Muscle layer of duodenum (tissue), 2 donors: Measurements from ENCODE around the gene KRT222.

Experiments used
- H3K27ac ChIP-seq: one replicate; pipeline ENCODE4 v1.7.0; 2013; ENCODE audit warnings: mild to moderate bottlenecking, low read length
- H3K27me3 ChIP-seq: one replicate; pipeline ENCODE4 v1.7.0; 2013; ENCODE audit warnings: low read depth, mild to moderate bottlenecking, control low read depth, low read length
- H3K36me3 ChIP-seq, 2 donors: one replicate each; pipeline ENCODE4 v1.7.0; 2013; ENCODE audit warnings: low read length in 2 of 2, control low read depth in 1 of 2, mild to moderate bottlenecking in 1 of 2; ENCODE audit not compliant: insufficient read depth in 2 of 2, control insufficient read depth in 1 of 2
- H3K4me1 ChIP-seq, 2 donors: one replicate each; pipeline ENCODE4 v1.7.0; 2013; ENCODE audit warnings: low read length in 2 of 2, mild to moderate bottlenecking in 2 of 2, control low read depth in 1 of 2, moderate library complexity in 1 of 2; ENCODE audit not compliant: insufficient read depth in 2 of 2, control insufficient read depth in 1 of 2
- H3K4me3 ChIP-seq, 2 donors: one replicate each; pipeline ENCODE4 v1.7.0; 2013; ENCODE audit warnings: low read length in 2 of 2, low read depth in 1 of 2, mild to moderate bottlenecking in 1 of 2
- H3K9me3 ChIP-seq, 2 donors: one replicate each; pipeline ENCODE4 v1.7.0; 2013; ENCODE audit warnings: low read length in 2 of 2, control low read depth in 1 of 2, mild to moderate bottlenecking in 1 of 2; ENCODE audit not compliant: control insufficient read depth in 1 of 2
- donor health status: healthy.

KRT222 gene

GRCh38 chr17:40625311-40625710 is 39.7 kb downstream of the KRT222 start:
- Histone ChIP-seq H3K4me3 (no peak overlapping the region), H3K36me3 (peaks cover 19 to 24% of the 10 kb centered on the region in 2 donors), H3K4me1 (peaks cover 0 to under 1% of the 10 kb centered on the region in 2 donors), H3K27ac (no peak overlapping the region), H3K9me3 (no peaks in the 10 kb centered on the region), H3K27me3 (no peaks in the 10 kb centered on the region)

- Histone ChIP-seq H3K4me1 (peaks cover 0 to 5% of the 10 kb centered on the region in 2 donors), H3K36me3 (peaks cover 5 to 8% of the 10 kb centered on the region in 2 donors), H3K27ac (no peak overlapping the region), H3K4me3 (no peak overlapping the region), H3K27me3 (no peaks in the 10 kb centered on the region), H3K9me3 (no peaks in the 10 kb centered on the region)
Observed at GRCh38 chr17:40623419-40624210, 41.4 kb downstream of the KRT222 start.

DNA sequence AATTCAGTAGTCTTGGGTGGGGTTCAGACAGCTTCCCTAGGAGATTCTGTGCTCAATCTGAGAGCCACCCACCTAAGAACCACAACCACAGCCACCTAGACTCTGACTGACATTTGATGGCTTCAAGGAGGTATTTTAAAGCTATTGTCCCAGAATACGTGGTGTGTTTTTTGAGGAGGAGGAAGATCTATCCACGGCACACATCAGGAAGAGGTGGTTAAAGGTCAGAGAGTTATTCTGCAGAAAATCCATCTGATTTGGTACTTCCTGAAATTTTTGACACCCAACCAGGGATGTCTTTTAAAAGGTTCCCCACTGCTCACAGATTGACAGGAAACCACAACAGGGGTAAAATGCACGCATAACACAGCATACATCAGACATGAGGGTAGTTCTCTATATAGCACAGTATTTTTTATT is 42.5 kb downstream of the KRT222 start:
- Histone ChIP-seq H3K36me3 (peaks cover 0 to 5% of the 10 kb centered on the region in 2 donors), H3K27ac (no peak overlapping the region), H3K9me3 (no peaks in the 10 kb centered on the region), H3K4me3 (no peak overlapping the region), H3K27me3 (no peaks in the 10 kb centered on the region), H3K4me1 (peaks cover 0 to 5% of the 10 kb centered on the region in 2 donors)

DNA sequence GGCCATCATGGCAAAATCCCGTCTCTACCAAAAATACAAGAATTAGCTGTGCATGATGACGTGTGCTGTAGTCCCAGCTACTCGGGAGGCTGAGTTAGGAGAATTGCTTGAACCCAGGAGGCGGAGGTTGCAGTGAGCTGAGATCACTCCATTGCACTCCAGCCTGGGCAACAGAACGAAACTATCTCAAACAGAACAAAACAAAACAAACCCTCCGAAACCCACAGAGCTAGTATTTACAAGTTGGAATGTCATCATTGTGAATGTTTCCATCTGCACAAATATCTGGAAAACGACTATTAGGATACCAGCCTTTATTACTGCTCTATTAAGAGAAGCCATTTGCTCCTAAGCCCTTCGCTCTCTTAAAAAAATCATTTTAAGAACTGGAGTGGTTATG is 43.4 kb downstream of the KRT222 start:
- H3K36me3 ChIP-seq: no peaks in the 10 kb centered on the region
- H3K27me3 ChIP-seq: no peaks in the 10 kb centered on the region
- no peaks in the 10 kb centered on the region for H3K9me3 ChIP-seq
- H3K4me1 ChIP-seq: peaks cover 0 to 5% of the 10 kb centered on the region in 2 donors
- H3K27ac ChIP-seq: no peak overlapping the region
- no peak overlapping the region for H3K4me3 ChIP-seq

DNA sequence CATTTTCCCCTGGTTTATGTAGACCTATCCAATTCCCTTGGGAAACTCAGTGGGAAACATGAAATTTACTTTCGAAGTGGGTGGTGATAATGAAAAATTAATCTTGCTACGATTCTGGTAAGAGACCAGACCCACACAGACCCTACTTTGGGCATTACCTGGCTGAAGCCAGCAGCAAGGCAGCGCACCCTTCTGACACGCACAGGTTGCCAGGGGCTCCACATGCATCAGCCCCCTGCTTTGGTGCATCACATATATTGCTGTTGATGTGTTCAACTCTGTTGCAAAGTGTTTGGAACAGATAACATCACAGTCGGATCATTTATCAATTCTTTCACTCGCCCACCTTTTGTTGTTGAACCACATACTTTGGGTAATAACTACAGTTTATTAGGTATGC is 44.0 kb downstream of the KRT222 start:
- peak overlapping the region; percentile 3 for H3K27ac ChIP-seq
- no peaks in the 10 kb centered on the region for H3K36me3 ChIP-seq
- no peak overlapping the region for H3K4me3 ChIP-seq
- H3K9me3 ChIP-seq: no peaks in the 10 kb centered on the region
- no peaks in the 10 kb centered on the region for H3K27me3 ChIP-seq
- peaks cover 0 to 5% of the 10 kb centered on the region in 2 donors for H3K4me1 ChIP-seq

DNA sequence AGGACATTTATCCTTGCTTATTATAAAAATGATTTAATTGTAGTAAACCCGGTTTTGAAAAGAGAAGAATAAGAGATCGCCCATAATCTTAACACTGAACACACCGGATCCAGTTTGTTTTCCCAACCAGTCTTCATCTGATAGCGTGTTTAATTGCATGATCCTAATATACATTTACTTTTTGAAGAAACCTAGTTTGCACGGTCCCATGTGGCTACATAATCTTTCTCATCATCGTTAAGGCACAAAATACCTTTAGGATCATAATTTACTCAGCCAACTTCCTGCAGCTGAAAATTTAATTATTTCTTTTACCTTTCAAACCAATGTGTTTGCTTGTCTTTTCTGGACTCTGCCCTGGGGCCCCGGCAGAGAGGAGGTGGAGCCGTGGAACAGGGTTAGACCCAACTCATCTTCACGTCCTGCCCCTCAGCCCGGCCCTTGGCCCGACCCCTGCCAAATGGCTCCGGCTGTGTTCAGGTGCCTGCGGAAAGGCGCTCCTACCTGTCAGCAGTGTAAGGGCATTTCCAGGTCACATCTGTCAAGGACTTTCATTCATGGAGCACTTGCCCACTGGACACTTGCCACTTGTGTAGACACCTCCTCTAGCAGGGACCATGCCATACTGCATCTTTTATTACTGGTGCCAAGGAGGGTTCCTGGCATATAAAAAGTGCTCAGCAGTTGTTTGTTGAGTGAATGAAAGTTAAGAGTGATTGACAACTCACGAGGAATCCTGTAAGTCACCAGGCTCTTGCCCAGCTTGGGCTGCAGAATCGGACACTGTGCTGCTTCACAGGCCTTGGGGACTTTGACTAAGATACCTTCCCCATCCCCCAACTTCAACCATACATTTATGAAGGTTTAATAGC is 46.0 kb downstream of the KRT222 start:
- Histone ChIP-seq H3K36me3 (no peaks in the 10 kb centered on the region), H3K4me1 (peaks cover 0 to 5% of the 10 kb centered on the region in 2 donors), H3K4me3 (no peak overlapping the region), H3K27ac (no peak overlapping the region), H3K27me3 (no peaks in the 10 kb centered on the region), H3K9me3 (no peaks in the 10 kb centered on the region)

GRCh38 chr17:40617678-40618240 is 47.2 kb downstream of the KRT222 start:
- H3K27me3 ChIP-seq: no peaks in the 10 kb centered on the region
- H3K36me3 ChIP-seq: no peaks in the 10 kb centered on the region
- no peak overlapping the region for H3K27ac ChIP-seq
- H3K4me1 ChIP-seq: peaks cover 0 to 5% of the 10 kb centered on the region in 2 donors
- H3K4me3 ChIP-seq: no peak overlapping the region
- H3K9me3 ChIP-seq: no peaks in the 10 kb centered on the region

- Histone ChIP-seq H3K36me3 (no peaks in the 10 kb centered on the region), H3K4me1 (peaks cover 0 to 5% of the 10 kb centered on the region in 2 donors), H3K27me3 (no peaks in the 10 kb centered on the region), H3K27ac (no peak overlapping the region), H3K9me3 (no peaks in the 10 kb centered on the region), H3K4me3 (no peak overlapping the region)
Observed at GRCh38 chr17:40616592-40616991, 48.4 kb downstream of the KRT222 start.

DNA sequence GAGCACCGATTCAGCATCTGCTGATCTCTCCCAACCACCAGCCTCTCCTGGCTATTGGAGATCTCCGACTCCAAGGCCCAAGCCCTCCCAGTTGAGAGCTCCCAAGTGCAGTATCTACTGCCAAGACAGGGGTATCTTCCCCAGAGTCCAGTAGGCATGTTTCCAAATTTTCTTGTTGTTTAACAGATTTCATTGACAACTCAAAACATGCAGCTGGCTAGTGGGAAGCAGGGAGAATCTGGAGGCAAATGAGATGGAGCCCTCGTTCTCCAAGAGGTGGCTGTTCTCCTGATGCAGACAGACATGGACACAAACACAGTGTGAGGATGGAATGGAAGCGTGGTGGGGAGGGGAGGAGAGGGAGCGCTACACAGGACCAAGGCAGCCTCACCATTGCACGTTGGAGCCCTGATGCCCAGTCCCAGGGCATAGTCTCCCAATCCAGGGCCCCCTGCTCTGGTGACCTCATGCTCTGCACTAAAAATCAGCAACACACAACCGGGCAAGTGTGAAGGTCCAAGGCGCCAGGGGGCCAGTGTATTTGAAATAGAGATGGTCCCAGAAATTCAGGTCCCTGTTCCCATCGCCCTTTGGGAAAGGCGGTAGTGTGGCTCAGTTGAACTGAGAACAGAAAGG is 49.0 kb downstream of the KRT222 start:
- no peaks in the 10 kb centered on the region for H3K36me3 ChIP-seq
- H3K27me3 ChIP-seq: no peaks in the 10 kb centered on the region
- no peaks in the 10 kb centered on the region for H3K9me3 ChIP-seq
- peaks cover 0 to 5% of the 10 kb centered on the region in 2 donors for H3K4me1 ChIP-seq
- no peak overlapping the region for H3K4me3 ChIP-seq
- no peak overlapping the region for H3K27ac ChIP-seq

- H3K4me3 ChIP-seq: no peak overlapping the region
- no peaks in the 10 kb centered on the region for H3K27me3 ChIP-seq
- no peaks in the 10 kb centered on the region for H3K36me3 ChIP-seq
- H3K27ac ChIP-seq: no peak overlapping the region
- no peaks in the 10 kb centered on the region for H3K9me3 ChIP-seq
- H3K4me1 ChIP-seq: peaks cover 0 to 4% of the 10 kb centered on the region in 2 donors
Observed at GRCh38 chr17:40615068-40615840, 49.7 kb downstream of the KRT222 start.
